ENCODE results near the gene MEF2D.
A peak's percentile ranks its signal among the peaks of the same experiment; 100 is the strongest.

MEF2D gene

GRCh38 chr1:156491151-156491949, 9.2 kb downstream of the MEF2D start:
- DNase-seq (ENCODE audit: low read depth in 1 of 2, low spot score in 1 of 2), result peak; percentile 63 to 78
- Histone ChIP-seq H3K27ac (replicated peaks) (peak overlapping the region; percentile 66), H3K4me3 (replicated peaks; ENCODE audit: insufficient read depth, low read length) (peak overlapping the region; percentile 33), H3K27me3 (ENCODE audit: insufficient read depth, poor library complexity, severe bottlenecking) (no peaks in the 10 kb centered on the region)
- TF ChIP-seq CTCF (IDR thresholded peaks at IDR 0.05; ENCODE audit: insufficient read depth, low read length), result no peak
- peak; percentile 74 for TF ChIP-seq SPI1 (IDR thresholded peaks at IDR 0.05; ENCODE audit: borderline replicate concordance, low read depth)
- TF ChIP-seq GABPA (IDR thresholded peaks at IDR 0.05; ENCODE audit: low read depth), result no peak
- TF ChIP-seq POLR2AphosphoS5 (IDR thresholded peaks at IDR 0.05; ENCODE audit: low read depth), result no peak

- DNase-seq (ENCODE audit: low read depth in 1 of 2, low spot score in 1 of 2), result peak in 1 of 2 experiments; percentile 80
- Histone ChIP-seq H3K27ac (replicated peaks) (peak overlapping the region; percentile 66), H3K27me3 (ENCODE audit: insufficient read depth, poor library complexity, severe bottlenecking) (no peaks in the 10 kb centered on the region), H3K4me3 (replicated peaks; ENCODE audit: insufficient read depth, low read length) (peak overlapping the region; percentile 33)
- TF ChIP-seq GABPA (IDR thresholded peaks at IDR 0.05; ENCODE audit: low read depth) (no peak), POLR2AphosphoS5 (IDR thresholded peaks at IDR 0.05; ENCODE audit: low read depth) (no peak), SPI1 (IDR thresholded peaks at IDR 0.05; ENCODE audit: borderline replicate concordance, low read depth) (no peak), CTCF (IDR thresholded peaks at IDR 0.05; ENCODE audit: insufficient read depth, low read length) (no peak), REST (IDR thresholded peaks at IDR 0.05; ENCODE audit: insufficient replicate concordance, low read depth) (no peak)
These were observed 10.1 kb downstream of the MEF2D start for GRCh38 chr1:156490401-156491032.

GRCh38 chr1:156489935-156490293, 10.7 kb downstream of the MEF2D start:
- H3K27me3 ChIP-seq (ENCODE audit: insufficient read depth, poor library complexity, severe bottlenecking), result no peaks in the 10 kb centered on the region
- TF ChIP-seq GABPA (IDR thresholded peaks at IDR 0.05; ENCODE audit: low read depth), result no peak
- no peak; the same call in 1 of the 2 replicates for TF ChIP-seq POLR2AphosphoS5 (IDR thresholded peaks at IDR 0.05; ENCODE audit: low read depth)
- no peak for TF ChIP-seq CTCF (IDR thresholded peaks at IDR 0.05; ENCODE audit: insufficient read depth, low read length)
- TF ChIP-seq SPI1 (IDR thresholded peaks at IDR 0.05; ENCODE audit: borderline replicate concordance, low read depth), result no peak
- TF ChIP-seq REST (IDR thresholded peaks at IDR 0.05; ENCODE audit: insufficient replicate concordance, low read depth), result no peak
- peak overlapping the region; percentile 33 for H3K4me3 ChIP-seq (replicated peaks; ENCODE audit: insufficient read depth, low read length)
- H3K27ac ChIP-seq (replicated peaks), result peak overlapping the region; percentile 66
- peak in 1 of 2 experiments; percentile 28 for DNase-seq (ENCODE audit: low read depth in 1 of 2, low spot score in 1 of 2)

Data from HL-60 (cell line).